Measurements from ENCODE around the gene MCTP1.

MCTP1 gene

GRCh38 chr5:95114305-95114704 lies 170.6 kb downstream of the MCTP1 start:
- DNase-seq (ENCODE audit: low read depth) = no peak

- DNase-seq (ENCODE audit: low read depth) = no peak
Measured at GRCh38 chr5:95113489-95113888, 171.4 kb downstream of the MCTP1 start.

GRCh38 chr5:95111141-95111540 lies 173.8 kb downstream of the MCTP1 start:
- no peak for DNase-seq (ENCODE audit: low read depth)

- DNase-seq (ENCODE audit: low read depth) = no peak
Measured at GRCh38 chr5:95110118-95110517, 174.8 kb downstream of the MCTP1 start.

- DNase-seq (ENCODE audit: low read depth) = no peak
Measured at GRCh38 chr5:95107138-95107537, 177.8 kb downstream of the MCTP1 start.

GRCh38 chr5:95105638-95106037 lies 179.3 kb downstream of the MCTP1 start:
- no peak for DNase-seq (ENCODE audit: low read depth)

GRCh38 chr5:95102687-95103086 lies 182.2 kb downstream of the MCTP1 start:
- no peak for DNase-seq (ENCODE audit: low read depth)

- DNase-seq (ENCODE audit: low read depth) = no peak
Measured at GRCh38 chr5:95102080-95102479, 182.8 kb downstream of the MCTP1 start.

- DNase-seq (ENCODE audit: low read depth) = no peak
Measured at GRCh38 chr5:95100551-95100950, 184.3 kb downstream of the MCTP1 start.

- no peak for DNase-seq (ENCODE audit: low read depth)
Measured at GRCh38 chr5:95098012-95098411, 186.9 kb downstream of the MCTP1 start.

GRCh38 chr5:95093211-95093610 lies 191.7 kb downstream of the MCTP1 start:
- no peak for DNase-seq (ENCODE audit: low read depth)

- no peak for DNase-seq (ENCODE audit: low read depth)
Measured at GRCh38 chr5:95090774-95091173, 194.1 kb downstream of the MCTP1 start.

- no peak for DNase-seq (ENCODE audit: low read depth)
Measured at GRCh38 chr5:95087816-95088317, 197.0 kb downstream of the MCTP1 start.

GRCh38 chr5:95086927-95087815 lies 197.7 kb downstream of the MCTP1 start:
- no peak for DNase-seq (ENCODE audit: low read depth)

GRCh38 chr5:95084757-95085156 lies 200.1 kb downstream of the MCTP1 start:
- no peak for DNase-seq (ENCODE audit: low read depth)

GRCh38 chr5:95083606-95084005 lies 201.3 kb downstream of the MCTP1 start:
- no peak for DNase-seq (ENCODE audit: low read depth)

GRCh38 chr5:95081982-95082381 lies 202.9 kb downstream of the MCTP1 start:
- no peak for DNase-seq (ENCODE audit: low read depth)

GRCh38 chr5:95081500-95081960 lies 203.4 kb downstream of the MCTP1 start:
- DNase-seq (ENCODE audit: low read depth) = no peak

GRCh38 chr5:95080441-95080840 lies 204.5 kb downstream of the MCTP1 start:
- DNase-seq (ENCODE audit: low read depth) = no peak

- no peak for DNase-seq (ENCODE audit: low read depth)
Measured at GRCh38 chr5:95080030-95080429, 204.9 kb downstream of the MCTP1 start.

GRCh38 chr5:95078868-95079267 lies 206.0 kb downstream of the MCTP1 start:
- no peak for DNase-seq (ENCODE audit: low read depth)

- DNase-seq (ENCODE audit: low read depth) = no peak
Measured at GRCh38 chr5:95076395-95077185, 208.3 kb downstream of the MCTP1 start.

- DNase-seq (ENCODE audit: low read depth) = no peak
Measured at GRCh38 chr5:95075111-95075510, 209.8 kb downstream of the MCTP1 start.

Data from activated T-helper 1 cell treated with Interleukin-2 at 50 U/mL for 16 hours (primary cell).